Large intestine (tissue), 3 donors: ENCODE results near the gene RLN2. TPM values are rescaled to one million over a fixed set of nuclear protein-coding genes. Genes with fewer than 3 reads are reported as not detected.

ENCODE experiments used
- DNase-seq, 2 donors: peaks; one replicate each; pipeline versions ENCODE4 v3.0.0 to v3.0.0-alpha.2; 2013
- H3K27ac ChIP-seq: one replicate; pipeline ENCODE4 v1.5.1; 2013; ENCODE audit warnings: low read length
- H3K27me3 ChIP-seq: 2 replicates; pipeline ENCODE4 v1.6.1; 2013; ENCODE audit warnings: low read length; ENCODE audit not compliant: control insufficient read depth, insufficient read depth
- H3K36me3 ChIP-seq: 2 replicates; pipeline ENCODE4 v1.6.1; 2013; ENCODE audit warnings: low read length; ENCODE audit not compliant: control insufficient read depth, insufficient read depth
- H3K4me1 ChIP-seq: one replicate; pipeline ENCODE4 v1.6.1; 2013; ENCODE audit warnings: low read length; ENCODE audit not compliant: control insufficient read depth, insufficient read depth
- H3K4me3 ChIP-seq: one replicate; pipeline ENCODE4 v1.5.1; 2013; ENCODE audit warnings: low read length
- H3K9me3 ChIP-seq: one replicate; pipeline ENCODE4 v1.6.1; 2013; ENCODE audit warnings: mild to moderate bottlenecking, low read depth, low read length, moderate library complexity; ENCODE audit not compliant: control insufficient read depth
- WGBS: methylation state at CpG from one replicate; pipeline ENCODE4 v1.1.5; 2013; ENCODE audit warnings: low lambda C conversion rate; ENCODE audit not compliant: insufficient coverage; 5-methylcytosine and 5-hydroxymethylcytosine counted together
- polyA plus RNA-seq: library from polyadenylated mRNA; unstranded; fragments of 120-200 nt; gene quantifications from one replicate; pipeline ENCODE4 v1.2.1, GENCODE V29; 2013

The RLN2 gene
- polyA plus RNA-seq, 1 donor = 0.22 TPM

DNA sequence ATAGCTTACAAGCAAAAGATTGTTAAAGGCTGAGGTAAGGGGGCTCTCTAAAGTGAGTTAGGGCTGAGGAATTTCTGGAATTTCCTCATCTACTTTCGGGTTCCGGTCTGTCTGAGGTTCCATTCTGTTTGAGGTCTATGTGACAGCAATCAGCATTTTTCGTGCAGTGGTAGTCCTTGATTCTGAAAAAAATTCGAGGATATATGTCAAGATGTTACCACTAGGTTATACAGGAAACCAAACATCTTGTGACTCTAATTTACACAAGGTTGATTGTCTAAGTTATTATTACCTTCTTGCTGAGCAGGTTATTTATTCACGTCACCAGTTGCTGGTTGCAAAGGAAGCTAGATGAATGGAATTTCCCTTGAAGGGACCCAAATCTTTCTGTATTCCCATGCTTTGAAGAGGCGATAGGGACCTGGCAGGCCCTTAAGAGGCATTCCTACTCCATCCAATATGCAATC is 35.2 kb downstream of the RLN2 start:
- no CpG with 5 or more reads among the region's 6 CpGs for WGBS
- H3K4me3 ChIP-seq = no peak overlapping the region
- DNase-seq = no peak

DNA sequence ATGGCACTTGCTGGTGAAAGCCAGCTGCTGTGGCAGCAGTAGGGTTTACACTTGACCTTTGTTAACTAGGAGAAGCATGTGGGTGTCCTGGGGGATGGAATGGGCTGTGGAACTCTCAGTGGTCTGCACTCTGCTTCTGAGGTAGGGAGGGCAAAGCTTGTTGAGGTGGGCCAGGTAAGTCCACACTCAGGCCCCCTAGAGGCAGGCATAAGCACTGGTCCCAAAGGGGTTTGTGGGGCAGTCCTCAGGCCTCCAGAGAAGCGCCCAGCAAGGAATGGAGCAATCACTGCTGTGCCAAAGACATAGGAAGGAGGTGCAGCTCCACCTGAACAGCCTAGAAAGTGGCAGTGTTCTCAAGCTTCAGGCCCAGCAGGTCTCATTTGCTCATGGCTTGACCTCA is 38.6 kb downstream of the RLN2 start:
- no CpG with 5 or more reads among the region's 1 CpG for WGBS
- Histone ChIP-seq H3K4me3 (no peak overlapping the region), H3K9me3 (no peaks in the 10 kb centered on the region), H3K36me3 (no peaks in the 10 kb centered on the region), H3K4me1 (no peaks in the 10 kb centered on the region), H3K27ac (no peak overlapping the region), H3K27me3 (no peaks in the 10 kb centered on the region)
- no peak for DNase-seq

More for the DNA sequence above, 35.2 kb downstream of the RLN2 start:
- H3K27me3 ChIP-seq = no peaks in the 10 kb centered on the region
- no peaks in the 10 kb centered on the region for H3K36me3 ChIP-seq
- H3K9me3 ChIP-seq = no peaks in the 10 kb centered on the region
- H3K27ac ChIP-seq = no peak overlapping the region
- H3K4me1 ChIP-seq = no peaks in the 10 kb centered on the region

DNA sequence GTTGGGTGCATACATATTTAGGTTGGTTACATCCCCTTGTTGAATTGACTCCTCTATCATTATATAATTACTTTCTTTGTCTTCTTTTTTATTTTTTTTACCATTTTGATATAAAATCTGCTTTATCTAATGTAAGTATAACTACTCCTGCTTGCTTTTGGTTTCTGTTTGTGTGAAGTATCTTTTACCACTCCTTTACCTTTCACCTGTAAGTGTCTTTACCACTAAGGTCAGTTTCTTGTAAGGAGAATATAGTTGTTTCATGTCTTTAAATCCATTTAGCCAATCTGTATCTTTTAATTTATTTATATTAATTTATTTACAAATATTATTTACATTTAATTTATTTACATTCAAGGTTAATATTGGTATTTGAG is 40.3 kb downstream of the RLN2 start:
- Histone ChIP-seq H3K27ac (no peak overlapping the region), H3K36me3 (no peaks in the 10 kb centered on the region), H3K4me1 (no peaks in the 10 kb centered on the region), H3K4me3 (no peak overlapping the region), H3K27me3 (no peaks in the 10 kb centered on the region), H3K9me3 (no peaks in the 10 kb centered on the region)
- DNase-seq = no peak

DNA sequence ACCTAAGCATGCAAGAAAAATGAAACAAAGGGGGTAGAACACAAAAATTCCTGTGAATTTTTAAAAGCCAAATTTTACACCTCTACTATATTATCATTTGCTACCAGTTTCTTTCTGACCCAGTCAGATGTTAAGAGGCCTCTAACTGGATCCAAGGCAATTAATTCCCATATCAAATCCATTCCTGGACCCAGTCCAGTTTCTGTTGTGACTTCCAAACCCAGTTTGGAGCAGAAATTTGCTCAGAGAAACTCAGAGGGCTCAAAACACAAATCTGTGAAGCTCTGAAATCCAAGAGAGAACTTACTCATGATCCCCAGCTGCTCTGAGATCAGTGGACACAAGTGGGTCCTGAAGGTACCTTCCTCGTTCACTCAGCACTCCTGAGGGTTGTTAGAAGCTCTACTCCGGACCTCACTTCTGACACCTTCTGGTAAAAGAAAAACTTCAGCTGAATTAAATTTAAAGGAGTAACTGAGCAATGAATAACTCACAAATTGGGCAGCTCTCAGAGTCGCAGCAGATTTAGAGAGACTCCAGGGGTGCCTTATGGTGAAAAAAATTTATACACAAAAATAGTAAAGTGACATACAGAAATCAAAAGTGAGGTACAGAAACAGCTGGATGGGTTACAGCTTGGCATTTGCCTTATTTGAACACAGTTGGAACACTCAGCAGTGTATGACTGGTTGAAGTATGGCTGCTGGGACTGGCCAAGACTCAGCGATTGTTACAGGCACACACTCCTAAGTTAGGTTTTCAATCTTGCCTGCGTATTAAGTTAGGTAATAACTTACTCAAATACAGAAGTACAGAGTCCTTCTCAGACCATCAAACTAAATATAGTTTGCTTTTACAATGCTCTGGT is 40.9 kb downstream of the RLN2 start:
- H3K36me3 ChIP-seq = no peaks in the 10 kb centered on the region
- no peaks in the 10 kb centered on the region for H3K9me3 ChIP-seq
- no peaks in the 10 kb centered on the region for H3K27me3 ChIP-seq
- no peaks in the 10 kb centered on the region for H3K4me1 ChIP-seq
- WGBS = 86% methylated on average over 1 of the region's 5 CpGs
- no peak for DNase-seq
- H3K4me3 ChIP-seq = no peak overlapping the region
- no peak overlapping the region for H3K27ac ChIP-seq

Other genes starting within 250 kb of the RLN2 start
- gene INSL6, start 119.1 kb downstream of the RLN2 start, polyA plus RNA-seq = 0.51 TPM
- gene INSL4, start 73.3 kb downstream of the RLN2 start, polyA plus RNA-seq = not detected
- not detected for gene RLN1, start 35.2 kb upstream of the RLN2 start, polyA plus RNA-seq
- gene PLGRKT, start 133.2 kb upstream of the RLN2 start, polyA plus RNA-seq = 30.8 TPM
- gene CD274, start 145.8 kb upstream of the RLN2 start, polyA plus RNA-seq = 1.6 TPM
- gene PDCD1LG2, start 205.8 kb upstream of the RLN2 start, polyA plus RNA-seq = 0.60 TPM